HEK293 (cell line): ENCODE results near the gene YARS1.
A peak's percentile ranks its signal among the peaks of the same experiment; 100 is the strongest.

Source experiments
- CTCF ChIA-PET: fragments of 350-600 bp; formaldehyde crosslinking; extraction: SDS; loops from one replicate; lab custom pipeline; 2021; ENCODE audit warnings: antibody characterized with exemption; lab: Yijun Ruan, JAX
- POLR2A ChIA-PET: fragments of 300-600 bp; formaldehyde crosslinking; extraction: SDS; loops from one replicate; lab custom pipeline; 2020; ENCODE audit warnings: antibody characterized with exemption, inconsistent platforms; lab: Yijun Ruan, JAX
- H3K27ac ChIP-seq: fragments of 200-500 bp; sonication (Bioruptor generic); 2 replicates; pipeline ENCODE4 v1.5.1; 2014; ENCODE audit warnings: low read depth, low read length, control low read depth, inconsistent platforms; ENCODE audit errors: extremely low read depth
- H3K36me3 ChIP-seq, 2 experiments: fragments of 200-500 bp in 1 of 2; sonication (Bioruptor generic) in 1 of 2; 1 replicate in 1 of 2; 2 replicates in 1 of 2; pipeline ENCODE4 v1.5.1; 2014 to 2017; ENCODE audit warnings: inconsistent platforms in 2 of 2, low read length in 2 of 2; ENCODE audit not compliant: control insufficient read depth in 2 of 2, insufficient read depth in 1 of 2
- H3K4me1 ChIP-seq: fragments of 200-500 bp; sonication (Bioruptor generic); 2 replicates; pipeline ENCODE4 v1.5.1; 2014; ENCODE audit warnings: mild to moderate bottlenecking, low read length, inconsistent platforms; ENCODE audit not compliant: control insufficient read depth, insufficient read depth
- H3K4me3 ChIP-seq: 2 replicates; pipeline ENCODE4 v1.5.1; 2011; ENCODE audit warnings: low read depth, mild to moderate bottlenecking, control low read depth, low read length, moderate library complexity
- H3K9me3 ChIP-seq: fragments of 200-500 bp; sonication (Bioruptor generic); 2 replicates; pipeline ENCODE4 v1.5.1; 2014; ENCODE audit warnings: low read depth, low read length, inconsistent platforms; ENCODE audit not compliant: control insufficient read depth, insufficient read depth
- EGR2 ChIP-seq: fragments of 450-650 bp; formaldehyde crosslinking; IDR thresholded peaks from 2 replicates; pipeline ENCODE4 v1.5.1; 2016; ENCODE audit warnings: low read depth, missing biosample characterization, missing genetic modification characterization
- ZBTB21 ChIP-seq: fragments of 450-650 bp; formaldehyde crosslinking; IDR thresholded peaks from 2 replicates; pipeline ENCODE4 v1.5.1; 2017; ENCODE audit warnings: missing biosample characterization, missing genetic modification characterization
- ZFHX2 ChIP-seq: fragments of 450-650 bp; formaldehyde crosslinking; conservative IDR thresholded peaks from 2 replicates; pipeline ENCODE4 v1.5.1; 2016; ENCODE audit warnings: missing biosample characterization, missing genetic modification characterization
- ZNF366 ChIP-seq: fragments of 450-650 bp; formaldehyde crosslinking; conservative IDR thresholded peaks from 2 replicates; pipeline ENCODE4 v1.5.1; 2016; ENCODE audit warnings: missing biosample characterization, missing genetic modification characterization
- ZNF530 ChIP-seq: fragments of 450-650 bp; formaldehyde crosslinking; IDR thresholded peaks from 2 replicates; pipeline ENCODE4 v1.5.1; 2016; ENCODE audit warnings: low read depth, missing biosample characterization, missing genetic modification characterization
- TF ChIP-seq, protein P1 (sequence below): fragments of 450-650 bp; formaldehyde crosslinking; IDR thresholded peaks from 2 replicates; pipeline ENCODE4 v1.5.1; 2016; ENCODE audit warnings: missing biosample characterization, missing genetic modification characterization, low read depth

The YARS1 gene

DNA sequence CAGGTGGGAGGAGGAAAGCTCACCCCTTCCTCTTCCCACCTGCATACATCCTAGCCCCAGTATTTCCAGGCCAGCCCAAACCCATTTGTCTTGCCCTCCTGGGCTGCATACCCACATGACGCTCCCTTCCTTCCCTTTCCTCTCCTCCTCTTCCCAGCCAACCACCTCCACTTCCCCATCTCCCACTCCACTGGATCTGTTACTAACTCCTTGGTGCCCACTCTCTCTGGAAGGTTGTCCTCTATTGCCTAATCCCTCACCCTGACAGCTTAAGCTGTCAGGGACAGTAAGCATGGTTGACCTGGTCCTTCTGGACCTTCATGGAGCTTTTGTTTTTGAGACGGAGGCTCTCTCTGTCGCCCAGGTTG lies 91.6 kb downstream of the YARS1 start:
- Histone ChIP-seq H3K36me3 (no peaks in the 10 kb centered on the region), H3K9me3 (no peaks in the 10 kb centered on the region), H3K27ac (no peak overlapping the region), H3K4me3 (no peak overlapping the region), H3K4me1 (no peaks in the 10 kb centered on the region)
- TF ChIP-seq ZFHX2 (tag by site-specific recombination) = peak; percentile 78
- TF ChIP-seq ZNF366 (tag by site-specific recombination) = 0 out of 2 replicates have a peak, but pooled peaks have one; percentile 22
- TF ChIP-seq ZBTB21 (tag by site-specific recombination) = no peak
- TF ChIP-seq ZNF530 (tag by site-specific recombination) = no peak
- TF ChIP-seq, protein P1, sequence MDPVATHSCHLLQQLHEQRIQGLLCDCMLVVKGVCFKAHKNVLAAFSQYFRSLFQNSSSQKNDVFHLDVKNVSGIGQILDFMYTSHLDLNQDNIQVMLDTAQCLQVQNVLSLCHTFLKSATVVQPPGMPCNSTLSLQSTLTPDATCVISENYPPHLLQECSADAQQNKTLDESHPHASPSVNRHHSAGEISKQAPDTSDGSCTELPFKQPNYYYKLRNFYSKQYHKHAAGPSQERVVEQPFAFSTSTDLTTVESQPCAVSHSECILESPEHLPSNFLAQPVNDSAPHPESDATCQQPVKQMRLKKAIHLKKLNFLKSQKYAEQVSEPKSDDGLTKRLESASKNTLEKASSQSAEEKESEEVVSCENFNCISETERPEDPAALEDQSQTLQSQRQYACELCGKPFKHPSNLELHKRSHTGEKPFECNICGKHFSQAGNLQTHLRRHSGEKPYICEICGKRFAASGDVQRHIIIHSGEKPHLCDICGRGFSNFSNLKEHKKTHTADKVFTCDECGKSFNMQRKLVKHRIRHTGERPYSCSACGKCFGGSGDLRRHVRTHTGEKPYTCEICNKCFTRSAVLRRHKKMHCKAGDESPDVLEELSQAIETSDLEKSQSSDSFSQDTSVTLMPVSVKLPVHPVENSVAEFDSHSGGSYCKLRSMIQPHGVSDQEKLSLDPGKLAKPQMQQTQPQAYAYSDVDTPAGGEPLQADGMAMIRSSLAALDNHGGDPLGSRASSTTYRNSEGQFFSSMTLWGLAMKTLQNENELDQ (tag by site-specific recombination) = no peak
- TF ChIP-seq EGR2 (tag by site-specific recombination) = peak; percentile 91
- ChIA-PET CTCF (interaction anchor here (0.5 to 1.5 kb wide), 2 partner anchors 13 to 150 kb away, joined by 3 to 4 read pairs; no protein-coding TSS in a partner anchor), POLR2A (interaction anchor here (0.6 kb wide), 1 partner anchor 13 kb away, joined by 4 read pairs; no protein-coding TSS in a partner anchor)
